DOHH2 (cell line): ENCODE measurements around the gene DCAF17.

Experiments used
- EZH2phosphoT487 ChIP-seq: fragments of 200-600 bp; sonication (generic); IDR thresholded peaks from 2 replicates; pipeline ENCODE4 v1.6.1; 2017; ENCODE audit warnings: borderline replicate concordance, mild to moderate bottlenecking, antibody characterized with exemption, low read length, moderate library complexity, mixed read lengths
- TF ChIP-seq, protein P1 (sequence below): fragments of 200-600 bp; sonication (generic); IDR thresholded peaks from one replicate; pipeline ENCODE4 v1.5.1; 2014; ENCODE audit warnings: antibody characterized with exemption, mild to moderate bottlenecking, low read depth, low read length; ENCODE audit not compliant: poor library complexity, severe bottlenecking

- TF ChIP-seq, protein P1, sequence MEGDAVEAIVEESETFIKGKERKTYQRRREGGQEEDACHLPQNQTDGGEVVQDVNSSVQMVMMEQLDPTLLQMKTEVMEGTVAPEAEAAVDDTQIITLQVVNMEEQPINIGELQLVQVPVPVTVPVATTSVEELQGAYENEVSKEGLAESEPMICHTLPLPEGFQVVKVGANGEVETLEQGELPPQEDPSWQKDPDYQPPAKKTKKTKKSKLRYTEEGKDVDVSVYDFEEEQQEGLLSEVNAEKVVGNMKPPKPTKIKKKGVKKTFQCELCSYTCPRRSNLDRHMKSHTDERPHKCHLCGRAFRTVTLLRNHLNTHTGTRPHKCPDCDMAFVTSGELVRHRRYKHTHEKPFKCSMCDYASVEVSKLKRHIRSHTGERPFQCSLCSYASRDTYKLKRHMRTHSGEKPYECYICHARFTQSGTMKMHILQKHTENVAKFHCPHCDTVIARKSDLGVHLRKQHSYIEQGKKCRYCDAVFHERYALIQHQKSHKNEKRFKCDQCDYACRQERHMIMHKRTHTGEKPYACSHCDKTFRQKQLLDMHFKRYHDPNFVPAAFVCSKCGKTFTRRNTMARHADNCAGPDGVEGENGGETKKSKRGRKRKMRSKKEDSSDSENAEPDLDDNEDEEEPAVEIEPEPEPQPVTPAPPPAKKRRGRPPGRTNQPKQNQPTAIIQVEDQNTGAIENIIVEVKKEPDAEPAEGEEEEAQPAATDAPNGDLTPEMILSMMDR = no peak
- TF ChIP-seq EZH2phosphoT487 = no peak
Measured at GRCh38 chr2:171401947-171402346, 32.1 kb upstream of the DCAF17 start.
